T-helper 22 cell (primary cell): ENCODE data around the gene RPS2.
A peak's percentile ranks its signal among the peaks of the same experiment; 100 is the strongest.
"Not testable (repeated sequence)": the region's sequence is repeated elsewhere in the genome, so short reads cannot be mapped to it uniquely, and the experiment has no call there.

ENCODE experiments used
- DNase-seq: peaks from one replicate; pipeline ENCODE4 v3.0.0-alpha.2; 2020; ENCODE audit warnings: low read depth

RPS2 gene

GRCh38 chr16:1962161-1963153 lies 2.2 kb downstream of the RPS2 start:
- DNase-seq: not testable (repeated sequence)

GRCh38 chr16:1961651-1962067 lies 3.0 kb downstream of the RPS2 start:
- DNase-seq: no peak

GRCh38 chr16:1960665-1961630 lies 3.7 kb downstream of the RPS2 start:
- DNase-seq: no peak

GRCh38 chr16:1959269-1960039 lies 5.2 kb downstream of the RPS2 start, which contains the start of gene NDUFB10:
NDUFB10 (plus strand) TSS chr16:1959538; CDS start chr16:1959625, 87 bp downstream.
- DNase-seq: peak; percentile 79

GRCh38 chr16:1958715-1959268 lies 5.8 kb downstream of the RPS2 start:
- no peak for DNase-seq

- DNase-seq: not testable (repeated sequence)
Observed at GRCh38 chr16:1958143-1958491, 6.5 kb downstream of the RPS2 start.

- not testable (repeated sequence) for DNase-seq
Observed at GRCh38 chr16:1957434-1958142, 7.0 kb downstream of the RPS2 start.

GRCh38 chr16:1953734-1954133 lies 10.9 kb downstream of the RPS2 start:
- no peak for DNase-seq

GRCh38 chr16:1950559-1950958 lies 14.1 kb downstream of the RPS2 start:
- DNase-seq: no peak

GRCh38 chr16:1950047-1950446 lies 14.6 kb downstream of the RPS2 start:
- no peak for DNase-seq

GRCh38 chr16:1949507-1949906 lies 15.1 kb downstream of the RPS2 start:
- no peak for DNase-seq

- DNase-seq: no peak
Observed at GRCh38 chr16:1947369-1947670, 17.3 kb downstream of the RPS2 start.

GRCh38 chr16:1946495-1947368 lies 17.9 kb downstream of the RPS2 start:
- DNase-seq: no peak

GRCh38 chr16:1945559-1946391 lies 18.9 kb downstream of the RPS2 start:
- no peak for DNase-seq

GRCh38 chr16:1944612-1945199 lies 19.9 kb downstream of the RPS2 start:
- no peak for DNase-seq

GRCh38 chr16:1942810-1943726 lies 21.6 kb downstream of the RPS2 start, which contains the start of gene MSRB1:
MSRB1 (minus strand) TSS chr16:1943199; CDS start chr16:1943156, 43 bp downstream.
- peak; percentile 99 for DNase-seq

- DNase-seq: no peak
Observed at GRCh38 chr16:1942047-1942809, 22.4 kb downstream of the RPS2 start.
